ENCODE measurements around the gene HSPA12B.

GRCh38 chr20:3739926-3740451 lies 7.5 kb downstream of the HSPA12B start:
- TF ChIP-seq USF2 (IDR thresholded peaks at IDR 0.05) (no peak), MYC (IDR thresholded peaks at IDR 0.05; ENCODE audit: borderline replicate concordance, low read length) (no peak), CTCF (IDR thresholded peaks at IDR 0.05) (no peak), ELK1 (IDR thresholded peaks at IDR 0.05; ENCODE audit: low read depth, low read length) (no peak), POLR2A (IDR thresholded peaks at IDR 0.05; ENCODE audit: low read length) (no peak), CEBPB (IDR thresholded peaks at IDR 0.05) (no peak), REST (IDR thresholded peaks at IDR 0.05) (no peak), RCOR1 (IDR thresholded peaks at IDR 0.05; ENCODE audit: low read depth, low read length) (no peak)
